HPDE6-E6E7 (cell line): ENCODE results near the gene KCTD13.
"Not testable (repeated sequence)": the region's sequence is repeated elsewhere in the genome, so short reads cannot be mapped to it uniquely, and the experiment has no call there.

ENCODE experiments used
- DNase-seq: peaks from one replicate; pipeline ENCODE4 v3.0.0; 2011; ENCODE audit warnings: missing footprints; ENCODE audit errors: extremely low spot score

KCTD13 gene

DNA sequence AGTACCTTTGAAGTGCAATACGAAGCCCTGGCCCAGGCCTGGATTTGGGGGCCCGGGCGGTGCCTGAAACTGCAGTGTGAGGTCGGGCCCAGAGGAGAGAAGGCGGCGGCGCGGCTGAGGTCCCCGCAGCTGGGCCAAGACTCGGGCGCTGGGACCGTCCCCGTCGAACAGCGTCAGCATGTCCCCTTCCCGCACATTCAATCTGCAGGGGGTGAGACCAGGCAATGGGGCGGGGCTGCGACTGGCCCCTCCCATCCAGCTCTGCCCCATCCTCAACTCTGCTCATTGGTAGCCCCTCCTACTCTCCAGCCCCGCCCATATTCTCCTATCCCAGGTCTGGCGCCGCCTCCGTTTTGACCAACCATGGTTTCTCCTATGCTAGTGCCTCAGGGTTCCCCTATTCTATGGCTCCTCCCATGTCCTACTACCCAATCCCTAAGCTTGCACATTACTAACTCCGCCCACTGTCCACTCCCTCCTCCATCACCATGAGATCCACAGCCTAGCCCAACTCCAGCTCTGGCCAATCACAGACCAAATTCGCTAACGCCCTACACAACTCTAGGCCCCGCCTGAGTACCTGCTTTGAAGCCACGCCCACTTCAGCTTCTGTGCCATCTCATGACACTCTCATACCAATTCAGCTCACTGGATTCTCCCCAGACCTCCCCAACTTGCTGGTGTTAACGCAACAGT, 48.6 kb downstream of the KCTD13 start:
- peak; percentile 16 for DNase-seq

DNA sequence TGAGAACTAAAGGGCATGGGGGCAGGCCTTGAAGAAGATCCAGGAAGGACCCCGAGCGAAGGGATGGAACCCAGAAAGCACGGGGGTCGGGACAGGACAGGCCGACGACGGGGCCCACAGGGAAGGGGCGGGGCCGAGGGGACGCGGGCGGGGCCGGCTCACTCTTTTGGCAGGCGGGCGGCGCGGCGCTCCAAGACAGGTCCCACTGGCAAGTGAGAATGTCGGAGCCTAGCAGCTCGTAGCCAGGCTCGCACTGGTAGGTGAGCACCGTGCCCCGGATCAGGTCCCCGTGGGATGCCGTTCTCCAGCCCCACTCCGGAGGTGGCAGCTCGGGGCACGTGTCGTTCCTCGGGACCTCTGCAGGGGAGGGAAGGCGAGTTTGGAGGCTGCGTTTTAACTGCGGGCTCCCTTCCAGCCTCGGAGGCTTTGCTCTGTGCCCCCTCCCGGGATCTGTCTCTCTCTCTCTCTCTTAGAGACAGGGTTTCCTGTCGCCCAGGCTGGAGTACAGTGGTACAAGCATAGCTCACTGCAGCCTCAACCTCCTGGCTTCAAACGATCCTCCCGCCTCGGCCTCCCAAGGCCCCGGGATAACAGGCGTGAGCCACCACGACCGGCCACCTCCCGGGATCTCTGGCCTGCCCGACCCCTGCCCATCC, 49.3 kb downstream of the KCTD13 start:
- no peak for DNase-seq

DNA sequence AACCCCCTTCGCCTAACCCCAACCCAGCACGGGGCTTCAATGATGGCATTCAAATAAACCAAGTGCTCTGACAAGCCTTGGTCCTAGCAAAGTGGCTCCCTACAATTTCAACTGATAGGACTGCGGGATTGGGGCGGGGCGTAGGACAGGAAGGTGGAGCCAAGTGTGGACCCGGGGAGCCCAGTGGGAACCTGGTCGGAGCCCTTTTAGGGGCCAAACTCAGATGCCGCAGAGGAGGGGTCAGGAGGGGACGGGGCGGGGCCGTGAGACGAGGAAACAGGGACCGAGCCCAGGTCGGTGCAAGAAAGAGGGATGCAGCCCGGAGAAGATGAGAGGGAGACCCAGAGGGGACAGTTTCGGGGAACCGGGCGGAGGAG, 49.8 kb downstream of the KCTD13 start:
- DNase-seq, result no peak

DNA sequence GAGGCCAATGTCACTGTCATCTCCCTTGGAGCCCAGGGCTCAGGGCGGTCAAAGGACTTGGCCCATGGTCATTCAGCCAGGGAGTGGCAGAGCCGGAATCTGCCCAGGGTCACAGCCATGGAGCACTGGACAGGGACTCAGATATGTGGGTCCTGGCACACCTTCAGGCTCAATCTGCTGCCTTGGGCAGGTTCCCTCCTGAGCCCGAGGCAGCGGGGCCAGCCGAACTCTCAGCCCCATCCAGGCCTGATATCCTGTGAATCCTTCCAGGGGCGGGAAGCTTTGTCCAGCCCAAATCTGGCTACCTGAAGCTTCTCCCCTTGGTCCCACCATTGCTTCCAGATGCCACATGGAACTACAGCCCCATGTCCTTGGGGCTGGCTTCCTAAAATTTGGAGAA, 50.8 kb downstream of the KCTD13 start:
- no peak for DNase-seq

DNA sequence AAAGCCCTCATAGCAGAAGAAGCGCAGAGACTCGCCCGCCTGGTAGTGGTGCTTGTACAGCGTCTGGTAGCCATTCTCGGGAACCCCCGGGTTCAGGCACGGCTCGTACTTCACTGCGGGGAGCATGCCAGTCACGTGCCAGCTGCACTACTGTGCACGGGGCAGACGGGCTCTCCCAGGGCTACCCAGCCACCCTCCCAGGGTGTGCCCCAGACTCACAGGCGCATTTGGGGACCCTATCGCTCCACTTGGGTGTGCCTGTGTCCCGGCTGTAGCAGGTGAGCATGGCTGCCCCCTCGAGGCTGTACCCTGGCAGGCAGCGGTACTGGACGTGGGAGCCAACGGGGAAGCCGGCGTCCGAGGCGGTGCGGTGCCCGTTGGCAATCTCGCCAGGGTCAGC, 52.7 kb downstream of the KCTD13 start:
- no peak for DNase-seq

DNA sequence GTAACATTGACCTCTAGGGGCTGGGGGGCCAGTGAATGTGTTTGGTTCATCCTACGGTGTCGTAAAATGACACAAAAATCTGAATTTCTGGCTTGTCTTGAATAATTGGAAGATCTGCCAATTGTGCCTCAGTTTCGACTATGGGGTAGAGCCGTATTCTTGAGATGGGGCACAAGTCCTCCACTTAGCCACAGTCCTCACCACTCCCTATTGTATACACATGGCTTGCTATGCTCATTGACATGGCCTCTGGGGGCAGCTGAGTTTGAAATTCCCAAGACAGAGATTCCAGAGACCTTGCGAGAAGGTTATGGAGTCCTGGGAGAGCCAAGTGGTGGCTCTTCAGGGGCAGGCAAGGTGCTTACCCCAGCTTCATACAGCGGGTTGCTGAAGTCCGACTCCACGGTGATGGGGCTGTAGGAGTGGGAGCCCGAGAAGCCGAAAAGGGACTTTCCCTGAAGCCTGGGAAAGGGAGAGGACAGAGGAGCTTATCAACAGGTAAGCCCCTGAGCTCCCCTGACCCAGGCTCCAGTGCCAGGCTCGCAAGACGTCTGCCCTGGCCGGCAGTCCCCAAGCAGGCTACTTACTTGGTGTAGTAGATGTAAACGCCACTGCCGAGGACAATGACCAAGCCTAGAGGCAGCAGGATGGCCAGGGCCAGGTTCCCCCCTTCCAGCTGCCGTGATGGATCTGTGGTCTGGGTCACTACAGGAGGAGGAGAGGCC, 54.0 kb downstream of the KCTD13 start:
- no peak for DNase-seq

DNA sequence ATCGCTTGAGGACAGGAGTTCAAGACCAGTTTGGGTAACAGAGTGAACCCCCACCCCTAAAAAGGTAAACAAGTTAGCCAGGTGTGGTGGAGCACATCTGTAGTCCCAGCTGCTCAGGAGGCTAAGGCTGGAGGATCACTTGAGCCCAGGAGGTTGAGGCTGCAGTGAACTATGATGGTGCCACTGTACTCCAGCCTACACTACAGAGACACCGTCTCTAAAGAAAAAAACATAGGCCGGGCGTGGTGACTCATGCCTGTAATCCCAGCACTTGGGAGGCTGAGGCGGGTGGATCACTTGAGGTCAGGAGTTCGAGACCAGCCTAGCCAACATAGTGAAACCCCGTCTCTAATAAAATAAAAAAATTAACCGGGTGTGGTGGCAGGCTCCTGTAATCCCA, 57.0 kb downstream of the KCTD13 start:
- DNase-seq, result not testable (repeated sequence)

DNA sequence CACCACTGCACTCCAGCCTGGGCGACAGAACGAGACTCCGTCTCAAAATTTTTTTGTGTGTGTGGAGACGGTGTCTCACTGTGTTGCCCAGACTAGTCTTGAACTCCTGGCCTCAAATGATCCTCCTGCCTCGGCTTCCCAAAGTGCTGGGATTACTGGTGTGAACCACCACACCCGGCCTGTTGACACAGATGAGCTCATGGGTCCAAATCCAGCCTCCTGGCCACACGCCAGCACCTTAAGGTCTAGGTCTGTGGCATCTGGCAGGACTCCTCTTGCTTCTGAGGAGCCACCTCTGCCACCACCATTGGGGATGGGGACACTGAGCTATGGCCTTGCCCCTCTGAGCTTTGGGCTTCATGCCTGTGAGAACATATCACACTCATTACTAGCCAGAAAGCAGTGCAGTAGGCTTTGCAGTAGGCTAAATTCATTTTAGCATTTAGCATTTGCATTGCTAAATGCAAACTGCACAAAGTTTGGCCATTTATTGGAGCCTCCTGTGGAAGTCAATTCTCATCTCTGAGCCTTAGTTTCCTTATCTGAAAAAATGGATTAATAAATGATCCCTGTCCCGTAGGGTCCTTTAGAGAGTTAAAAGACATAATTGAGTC, 57.5 kb downstream of the KCTD13 start:
- no peak for DNase-seq

DNA sequence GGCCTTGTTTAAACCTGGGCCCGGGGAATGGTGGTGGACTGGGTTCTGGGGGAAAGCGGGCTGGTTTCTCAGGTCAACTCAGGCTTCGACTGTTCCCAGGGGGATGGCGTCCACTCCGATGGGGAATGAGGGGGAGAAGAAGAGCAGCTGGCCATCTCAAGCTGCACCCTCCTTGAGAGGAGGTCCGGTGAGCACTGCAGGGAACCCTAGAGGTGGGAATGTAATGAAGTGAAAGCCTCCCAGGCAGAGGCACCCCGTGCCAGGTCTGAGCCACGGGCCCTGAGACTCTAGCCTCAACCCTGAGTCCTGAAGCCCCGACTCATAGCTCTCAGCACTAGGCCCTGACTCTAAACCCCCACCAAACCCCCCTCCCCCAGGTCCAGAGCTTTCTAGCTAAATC, 61.8 kb downstream of the KCTD13 start:
- DNase-seq, result no peak

DNA sequence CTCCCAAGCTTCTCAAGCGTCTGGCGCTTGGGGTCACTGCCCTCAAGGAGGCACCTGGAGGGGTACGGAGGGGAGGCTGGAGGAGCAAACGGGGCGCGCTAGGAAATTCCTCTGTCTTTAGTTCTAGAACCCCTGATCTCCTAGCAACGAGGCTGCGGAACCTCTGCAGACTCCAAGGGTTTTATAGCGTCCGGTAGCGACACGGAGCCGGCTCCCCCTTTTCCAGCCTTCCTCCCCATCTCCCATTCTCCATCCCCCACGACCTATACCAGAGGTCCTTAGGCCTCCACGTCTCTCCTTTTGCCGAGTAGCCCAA, 62.4 kb downstream of the KCTD13 start:
- DNase-seq, result no peak

DNA sequence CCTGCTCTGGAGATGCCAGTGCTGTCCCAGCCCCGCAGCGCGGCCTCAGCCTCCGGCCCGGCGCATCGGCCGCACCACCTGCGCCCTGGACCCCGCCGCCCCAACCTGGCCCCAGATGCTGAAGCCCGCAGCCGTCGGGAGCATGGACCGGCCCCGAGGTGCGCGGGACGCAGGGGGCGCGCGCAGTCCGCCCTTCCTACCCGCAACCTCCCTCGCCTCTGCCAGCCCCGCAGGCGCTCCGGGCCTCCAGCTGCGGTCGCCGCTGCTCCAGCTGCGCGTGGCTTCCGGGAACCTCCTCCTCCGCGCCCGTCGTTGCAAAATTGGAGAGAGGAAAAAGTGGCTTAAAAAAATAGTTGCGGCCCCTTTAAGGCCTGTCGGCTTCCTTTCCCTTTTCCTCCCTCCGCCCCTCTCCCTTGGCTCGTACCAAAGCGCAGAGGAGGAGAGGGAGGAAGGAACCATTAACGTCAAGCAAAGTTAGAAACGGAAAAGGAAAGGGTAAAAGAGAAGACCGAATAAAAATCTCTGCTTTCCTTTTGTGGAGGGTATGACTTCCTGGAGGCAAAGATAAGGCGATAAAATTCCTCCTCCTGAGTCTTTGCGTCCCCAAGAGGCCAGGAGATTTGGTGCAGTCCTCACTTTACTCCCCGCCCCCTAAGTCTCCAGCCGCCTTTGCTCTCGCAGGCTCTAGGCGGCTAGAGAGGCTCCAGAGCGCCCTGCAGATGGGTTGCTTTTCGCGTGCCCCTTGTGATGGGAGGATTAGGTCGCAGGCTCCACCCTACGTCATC, 63.0 kb downstream of the KCTD13 start, which contains the start of gene CDIPT:
Gene CDIPT, minus strand, starts transcription at position 343 of the 785 bp plus-strand sequence. CDS start 369 bp downstream, outside the sequence.
- peak; percentile 89 for DNase-seq

DNA sequence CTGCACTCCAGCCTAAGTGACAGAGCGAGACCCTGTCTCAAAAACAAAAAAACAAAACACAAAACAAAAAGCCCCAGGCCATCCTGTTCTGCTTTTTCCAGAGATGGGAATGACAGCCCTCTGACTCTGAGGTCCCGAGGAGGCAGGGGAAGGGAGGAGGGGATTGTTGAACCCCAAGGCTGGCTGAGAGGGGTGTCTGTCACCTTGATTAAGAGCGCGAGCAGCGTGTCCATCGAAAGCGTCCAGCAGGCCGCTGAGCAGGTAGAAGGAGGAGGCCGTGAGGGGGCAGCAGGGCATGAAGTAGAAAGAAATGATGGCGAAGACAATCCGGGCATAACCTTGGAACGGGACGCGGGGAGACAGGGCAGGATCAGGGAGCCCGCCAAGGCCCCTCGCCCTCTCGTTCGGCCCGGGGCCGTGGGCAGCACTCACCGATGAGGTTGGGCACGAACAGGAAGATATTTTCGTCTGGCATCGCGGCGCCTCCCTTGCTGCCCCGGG, 63.6 kb downstream of the KCTD13 start:
- peak; percentile 25 for DNase-seq

DNA sequence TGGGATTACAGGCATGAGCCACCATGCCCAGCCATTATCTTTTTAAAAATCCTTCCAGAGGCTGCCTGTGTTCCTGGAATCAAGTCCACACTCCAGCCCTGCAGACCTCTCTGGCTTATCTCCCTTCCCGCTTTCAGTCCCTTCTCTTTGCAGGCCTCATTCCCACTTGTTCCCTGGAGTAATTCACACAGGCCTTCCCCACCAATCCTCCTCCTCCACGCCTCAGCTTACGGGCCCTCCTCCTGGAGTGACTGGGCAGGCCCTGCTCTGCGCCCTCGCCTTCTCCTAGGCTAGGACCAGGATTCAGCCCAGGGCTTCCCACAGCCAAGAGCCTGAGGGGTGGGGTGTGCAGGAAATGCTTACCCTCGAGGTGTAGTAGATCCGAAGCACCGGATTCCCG, 65.8 kb downstream of the KCTD13 start:
- DNase-seq, result no peak

DNA sequence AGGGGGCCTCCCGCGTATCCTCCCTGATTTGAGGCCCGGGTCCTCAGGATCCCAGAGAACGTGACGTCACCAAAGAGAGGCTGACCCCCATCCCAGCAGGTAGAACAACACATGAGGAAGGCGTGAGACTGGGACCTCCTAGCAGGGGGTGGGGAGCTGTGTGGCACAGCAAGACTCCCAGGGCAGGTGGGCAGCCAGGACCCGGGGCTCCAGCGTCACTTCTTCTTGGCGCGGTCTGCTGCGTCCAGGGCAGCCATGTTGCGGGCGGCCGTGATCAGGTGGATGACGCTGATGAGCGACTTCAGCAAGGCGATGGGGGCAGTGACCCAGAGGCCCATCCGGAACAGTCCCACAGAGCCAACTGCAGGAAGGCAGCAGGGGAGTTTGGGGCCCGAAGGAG, 67.1 kb downstream of the KCTD13 start:
- no peak for DNase-seq

DNA sequence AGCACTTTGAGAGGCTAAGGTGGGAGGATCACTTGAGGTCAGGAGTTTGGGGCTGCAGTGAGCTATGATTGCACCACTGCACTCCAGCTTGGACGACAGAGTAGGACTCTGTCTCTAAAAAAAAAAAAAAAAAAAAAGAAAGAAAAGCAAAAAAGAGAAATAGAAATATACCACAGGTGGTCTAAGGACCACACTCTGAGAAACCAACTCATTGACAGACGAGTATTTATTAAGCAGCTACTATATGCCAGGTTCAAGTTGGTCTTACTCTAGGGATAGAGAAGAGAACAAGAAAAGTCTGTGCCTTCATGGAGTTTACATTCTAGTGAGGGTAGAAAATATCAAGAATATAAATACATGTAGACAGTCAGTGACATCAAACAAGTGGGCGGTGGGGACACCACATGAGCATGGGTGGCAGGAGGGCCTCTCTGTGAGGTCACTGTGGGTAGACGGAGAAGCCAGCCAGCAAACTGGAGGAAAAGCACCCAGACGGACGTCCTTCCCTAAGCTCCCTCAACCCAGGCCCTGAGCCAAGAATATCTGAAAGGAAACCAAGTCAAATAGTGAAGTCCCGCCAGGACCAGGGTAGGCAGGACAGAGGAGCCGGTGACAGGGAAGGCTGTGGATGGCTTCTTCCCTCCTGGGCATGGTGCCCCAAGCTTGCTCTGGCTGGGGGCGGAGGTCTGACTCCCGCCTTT, 67.7 kb downstream of the KCTD13 start:
- DNase-seq, result no peak

DNA sequence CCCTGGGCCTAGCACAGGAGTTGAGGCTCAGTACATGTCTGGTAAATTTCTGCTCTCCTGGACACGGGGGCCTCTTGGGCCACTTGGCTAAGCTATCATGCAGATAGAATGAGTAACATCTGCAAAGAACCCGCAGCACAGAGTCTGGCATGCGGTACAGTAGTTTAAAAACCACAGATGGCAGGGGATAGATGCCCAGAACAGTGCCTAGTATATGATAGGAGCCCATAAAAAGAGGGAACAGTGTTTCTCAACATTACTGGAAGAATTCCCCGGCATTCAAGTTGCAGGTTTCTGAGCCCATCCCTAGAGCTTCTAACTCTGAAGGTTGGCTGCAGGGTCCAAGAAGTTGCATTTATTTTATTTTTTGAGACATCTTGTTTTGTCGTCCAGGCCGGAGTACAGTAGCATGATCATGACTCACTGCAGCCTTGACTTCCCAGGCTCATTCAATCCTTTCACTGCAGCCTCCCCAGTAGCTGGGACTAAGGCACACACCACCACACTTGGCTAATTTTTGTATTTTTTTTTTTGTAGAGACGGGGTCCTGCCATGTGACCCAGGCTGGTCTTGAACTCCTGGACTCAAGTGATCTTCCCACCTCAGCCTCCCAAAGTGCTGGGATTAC, 68.8 kb downstream of the KCTD13 start:
- DNase-seq, result no peak
